ENCODE results near the gene NRGN. TPM values are rescaled to one million over a fixed set of nuclear protein-coding genes. Genes with fewer than 3 reads are reported as not detected.
A peak's percentile ranks its signal among the peaks of the same experiment; 100 is the strongest.

Gene NRGN
- total RNA-seq = not detected in 2 replicates

GRCh38 chr11:124739479-124740276, at the start of gene NRGN:
Gene NRGN (plus strand): TSS chr11:124739942. CDS start chr11:124740085, 143 bp downstream.
- Histone ChIP-seq H3K36me3 (ENCODE audit: control insufficient read depth, insufficient read depth, low read length) (no peaks in the 10 kb centered on the region), H3K4me3 (ENCODE audit: low read depth, low read length) (peak within 1 kb of the TSS; percentile 44), H3K27me3 (ENCODE audit: control insufficient read depth, insufficient read depth, low read length) (peaks cover 32% of the 10 kb centered on the region)
- no peak for DNase-seq (ENCODE audit: low read depth)
- no peak for TF ChIP-seq CTCF (IDR thresholded peaks at IDR 0.05; ENCODE audit: insufficient read depth, low read length, poor library complexity, severe bottlenecking)

GRCh38 chr11:124693142-124693541, 46.6 kb upstream of the NRGN start:
- TF ChIP-seq CTCF (IDR thresholded peaks at IDR 0.05; ENCODE audit: insufficient read depth, low read length, poor library complexity, severe bottlenecking) = no peak
- H3K36me3 ChIP-seq (ENCODE audit: control insufficient read depth, insufficient read depth, low read length) = no peaks in the 10 kb centered on the region
- DNase-seq (ENCODE audit: low read depth) = no peak
- no peaks in the 10 kb centered on the region for H3K27me3 ChIP-seq (ENCODE audit: control insufficient read depth, insufficient read depth, low read length)
- no peak overlapping the region for H3K4me3 ChIP-seq (ENCODE audit: low read depth, low read length)

GRCh38 chr11:124699547-124699946, 40.2 kb upstream of the NRGN start:
- no peaks in the 10 kb centered on the region for H3K36me3 ChIP-seq (ENCODE audit: control insufficient read depth, insufficient read depth, low read length)
- DNase-seq (ENCODE audit: low read depth) = no peak
- no peak for TF ChIP-seq CTCF (IDR thresholded peaks at IDR 0.05; ENCODE audit: insufficient read depth, low read length, poor library complexity, severe bottlenecking)
- no peak overlapping the region for H3K4me3 ChIP-seq (ENCODE audit: low read depth, low read length)
- no peaks in the 10 kb centered on the region for H3K27me3 ChIP-seq (ENCODE audit: control insufficient read depth, insufficient read depth, low read length)

- TF ChIP-seq CTCF (IDR thresholded peaks at IDR 0.05; ENCODE audit: insufficient read depth, low read length, poor library complexity, severe bottlenecking) = no peak
- DNase-seq (ENCODE audit: low read depth) = no peak
These were observed 39.7 kb upstream of the NRGN start for GRCh38 chr11:124700028-124700427.

GRCh38 chr11:124707829-124708228, 31.9 kb upstream of the NRGN start:
- Histone ChIP-seq H3K27me3 (ENCODE audit: control insufficient read depth, insufficient read depth, low read length) (no peaks in the 10 kb centered on the region), H3K36me3 (ENCODE audit: control insufficient read depth, insufficient read depth, low read length) (no peaks in the 10 kb centered on the region), H3K4me3 (ENCODE audit: low read depth, low read length) (no peak overlapping the region)
- DNase-seq (ENCODE audit: low read depth) = no peak
- TF ChIP-seq CTCF (IDR thresholded peaks at IDR 0.05; ENCODE audit: insufficient read depth, low read length, poor library complexity, severe bottlenecking) = no peak

More at GRCh38 chr11:124700028-124700427, 39.7 kb upstream of the NRGN start:
- Histone ChIP-seq H3K27me3 (ENCODE audit: control insufficient read depth, insufficient read depth, low read length) (no peaks in the 10 kb centered on the region), H3K36me3 (ENCODE audit: control insufficient read depth, insufficient read depth, low read length) (no peaks in the 10 kb centered on the region), H3K4me3 (ENCODE audit: low read depth, low read length) (no peak overlapping the region)

GRCh38 chr11:124712392-124712791, 27.4 kb upstream of the NRGN start:
- DNase-seq (ENCODE audit: low read depth) = no peak
- Histone ChIP-seq H3K27me3 (ENCODE audit: control insufficient read depth, insufficient read depth, low read length) (peaks cover 2% of the 10 kb centered on the region), H3K4me3 (ENCODE audit: low read depth, low read length) (no peak overlapping the region), H3K36me3 (ENCODE audit: control insufficient read depth, insufficient read depth, low read length) (no peaks in the 10 kb centered on the region)
- no peak for TF ChIP-seq CTCF (IDR thresholded peaks at IDR 0.05; ENCODE audit: insufficient read depth, low read length, poor library complexity, severe bottlenecking)
